ENCODE measurements around the gene PRKG1. TPM values are rescaled to one million over a fixed set of nuclear protein-coding genes. Genes with fewer than 3 reads are reported as not detected.
A peak's percentile ranks its signal among the peaks of the same experiment; 100 is the strongest.
"Not testable (repeated sequence)": the region's sequence is repeated elsewhere in the genome, so short reads cannot be mapped to it uniquely, and the experiment has no call there.

The PRKG1 gene
- polyA plus RNA-seq, 1 donor from 2014 or later: 0.36 TPM

GRCh38 chr10:52213321-52213752 lies 1139.0 kb downstream of the PRKG1 start:
- Mint-ChIP-seq H3K4me3 (no peak overlapping the region), H3K27ac (no peak overlapping the region), H3K27me3 (no peaks in the 10 kb centered on the region), H3K36me3 (no peaks in the 10 kb centered on the region), H3K9me3 (no peaks in the 10 kb centered on the region), H3K4me1 (peaks cover 14 to 22% (median 22%) of the 10 kb centered on the region in 3 donors)

DNA sequence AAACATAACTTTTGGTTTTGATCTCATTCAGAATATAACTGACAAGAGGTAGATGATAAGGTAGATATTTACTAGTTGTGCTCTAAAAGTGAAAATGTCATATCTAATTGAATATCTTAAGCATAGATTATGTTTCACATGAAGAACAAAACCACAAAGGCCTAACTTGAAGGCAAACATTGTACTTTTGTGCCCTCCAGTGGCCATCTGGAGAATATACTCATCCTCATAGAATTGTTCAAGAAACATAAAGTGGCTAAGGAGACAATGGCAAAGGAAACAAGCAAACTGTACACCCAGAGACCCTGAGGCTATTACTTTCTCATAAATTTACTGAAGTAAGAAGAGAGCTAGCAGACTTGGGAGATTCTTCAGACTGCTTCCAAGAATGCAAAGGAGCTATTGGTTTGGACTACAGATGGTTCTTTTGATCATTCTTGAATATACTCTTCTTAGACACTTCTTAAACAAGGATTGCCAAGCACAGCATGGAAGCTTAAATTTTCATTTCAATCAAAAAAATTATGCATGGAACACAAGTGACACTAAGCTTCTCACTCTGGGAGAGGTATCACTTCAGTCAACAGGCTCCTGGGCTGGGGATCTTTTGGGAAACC lies 1141.6 kb downstream of the PRKG1 start:
- Mint-ChIP-seq H3K36me3 (no peaks in the 10 kb centered on the region), H3K27ac (no peak overlapping the region), H3K9me3 (no peaks in the 10 kb centered on the region), H3K4me1 (peaks cover 14 to 22% (median 22%) of the 10 kb centered on the region in 3 donors), H3K27me3 (no peaks in the 10 kb centered on the region), H3K4me3 (peak overlapping the region in 1 of 4 donors; percentile 19)

DNA sequence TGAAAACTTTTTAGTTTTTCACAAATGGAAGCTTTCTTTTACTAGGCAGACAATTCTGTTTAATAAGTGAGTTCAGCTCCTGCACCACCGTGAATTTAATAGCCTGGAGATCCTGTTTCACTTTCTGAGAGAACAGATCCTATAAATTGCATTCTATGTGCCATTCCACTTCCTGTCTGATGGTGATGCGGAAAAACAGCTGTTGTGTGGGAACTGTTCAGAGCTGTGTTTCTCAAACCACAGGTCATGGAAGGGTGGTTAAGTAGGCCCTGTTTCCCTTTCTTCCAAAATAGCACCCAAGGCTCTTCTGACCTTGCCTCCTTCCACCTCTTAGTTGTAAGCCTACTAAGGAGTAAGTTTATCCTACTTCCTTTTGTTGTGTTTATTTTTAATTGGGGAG lies 1142.6 kb downstream of the PRKG1 start:
- no peaks in the 10 kb centered on the region for H3K36me3 Mint-ChIP-seq
- H3K4me1 Mint-ChIP-seq: peaks cover 14 to 24% (median 22%) of the 10 kb centered on the region in 3 donors
- peak overlapping the region in 2 of 3 donors; percentile 13 to 92 for H3K27ac Mint-ChIP-seq
- no peaks in the 10 kb centered on the region for H3K9me3 Mint-ChIP-seq
- H3K27me3 Mint-ChIP-seq: no peaks in the 10 kb centered on the region
- H3K4me3 Mint-ChIP-seq: peak overlapping the region in 2 of 4 donors; percentile 15 to 34

- peaks cover 14 to 24% (median 22%) of the 10 kb centered on the region in 3 donors for H3K4me1 Mint-ChIP-seq
- H3K27ac Mint-ChIP-seq: no peak overlapping the region
- no peaks in the 10 kb centered on the region for H3K36me3 Mint-ChIP-seq
- H3K27me3 Mint-ChIP-seq: no peaks in the 10 kb centered on the region
- H3K4me3 Mint-ChIP-seq: peak overlapping the region in 1 of 4 donors; percentile 63
- no peaks in the 10 kb centered on the region for H3K9me3 Mint-ChIP-seq
Measured at GRCh38 chr10:52217531-52217930, 1143.2 kb downstream of the PRKG1 start.

GRCh38 chr10:52220947-52221346 lies 1146.7 kb downstream of the PRKG1 start:
- Mint-ChIP-seq H3K4me1 (peaks cover 10 to 20% (median 17%) of the 10 kb centered on the region in 3 donors), H3K4me3 (no peak overlapping the region), H3K9me3 (peaks cover 0 to 2% (median 0%) of the 10 kb centered on the region in 3 donors), H3K27me3 (no peaks in the 10 kb centered on the region), H3K27ac (no peak overlapping the region), H3K36me3 (no peaks in the 10 kb centered on the region)

- peaks cover 7 to 11% (median 9%) of the 10 kb centered on the region in 3 donors for H3K4me1 Mint-ChIP-seq
- H3K36me3 Mint-ChIP-seq: no peaks in the 10 kb centered on the region
- peaks cover 0 to 2% (median 0%) of the 10 kb centered on the region in 3 donors for H3K9me3 Mint-ChIP-seq
- no peak overlapping the region for H3K4me3 Mint-ChIP-seq
- no peaks in the 10 kb centered on the region for H3K27me3 Mint-ChIP-seq
- H3K27ac Mint-ChIP-seq: no peak overlapping the region
Measured at GRCh38 chr10:52221923-52222322, 1147.6 kb downstream of the PRKG1 start.

- Mint-ChIP-seq H3K27ac (no peak overlapping the region), H3K4me3 (no peak overlapping the region), H3K4me1 (no peaks in the 10 kb centered on the region), H3K27me3 (no peaks in the 10 kb centered on the region), H3K36me3 (no peaks in the 10 kb centered on the region), H3K9me3 (peaks cover 0 to 2% (median 0%) of the 10 kb centered on the region in 3 donors)
Measured at GRCh38 chr10:52226197-52226847, 1152.0 kb downstream of the PRKG1 start.

DNA sequence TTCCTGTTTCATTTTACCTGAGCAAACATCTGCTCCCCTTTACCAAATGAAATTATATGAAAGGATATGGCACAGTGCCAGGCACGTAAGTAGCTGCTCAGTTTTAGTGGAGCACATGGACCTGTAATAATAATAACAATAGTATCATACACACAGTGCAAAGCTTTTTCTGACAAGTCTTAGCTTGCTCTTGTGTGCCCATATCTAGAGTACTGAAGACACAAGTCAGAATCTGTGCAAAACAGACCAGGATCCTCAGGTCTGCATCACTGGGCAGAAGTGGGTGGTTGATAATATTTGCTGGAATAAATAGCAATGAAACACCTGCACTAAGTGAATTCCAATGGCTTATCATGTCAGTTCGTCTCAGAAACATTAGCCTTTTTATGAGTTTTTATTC lies 1154.3 kb downstream of the PRKG1 start:
- no peak overlapping the region for H3K4me3 Mint-ChIP-seq
- peaks cover 11 to 14% (median 12%) of the 10 kb centered on the region in 3 donors for H3K4me1 Mint-ChIP-seq
- no peaks in the 10 kb centered on the region for H3K36me3 Mint-ChIP-seq
- peaks cover 0 to 2% (median 0%) of the 10 kb centered on the region in 3 donors for H3K9me3 Mint-ChIP-seq
- no peak overlapping the region for H3K27ac Mint-ChIP-seq
- peaks cover 3% of the 10 kb centered on the region for H3K27me3 Mint-ChIP-seq

- H3K9me3 Mint-ChIP-seq: peaks cover 0 to 2% (median 0%) of the 10 kb centered on the region in 3 donors
- H3K27ac Mint-ChIP-seq: no peak overlapping the region
- peaks cover 11 to 14% (median 12%) of the 10 kb centered on the region in 3 donors for H3K4me1 Mint-ChIP-seq
- H3K36me3 Mint-ChIP-seq: no peaks in the 10 kb centered on the region
- peaks cover 3% of the 10 kb centered on the region for H3K27me3 Mint-ChIP-seq
- no peak overlapping the region for H3K4me3 Mint-ChIP-seq
Measured at GRCh38 chr10:52229291-52229931, 1155.1 kb downstream of the PRKG1 start.

DNA sequence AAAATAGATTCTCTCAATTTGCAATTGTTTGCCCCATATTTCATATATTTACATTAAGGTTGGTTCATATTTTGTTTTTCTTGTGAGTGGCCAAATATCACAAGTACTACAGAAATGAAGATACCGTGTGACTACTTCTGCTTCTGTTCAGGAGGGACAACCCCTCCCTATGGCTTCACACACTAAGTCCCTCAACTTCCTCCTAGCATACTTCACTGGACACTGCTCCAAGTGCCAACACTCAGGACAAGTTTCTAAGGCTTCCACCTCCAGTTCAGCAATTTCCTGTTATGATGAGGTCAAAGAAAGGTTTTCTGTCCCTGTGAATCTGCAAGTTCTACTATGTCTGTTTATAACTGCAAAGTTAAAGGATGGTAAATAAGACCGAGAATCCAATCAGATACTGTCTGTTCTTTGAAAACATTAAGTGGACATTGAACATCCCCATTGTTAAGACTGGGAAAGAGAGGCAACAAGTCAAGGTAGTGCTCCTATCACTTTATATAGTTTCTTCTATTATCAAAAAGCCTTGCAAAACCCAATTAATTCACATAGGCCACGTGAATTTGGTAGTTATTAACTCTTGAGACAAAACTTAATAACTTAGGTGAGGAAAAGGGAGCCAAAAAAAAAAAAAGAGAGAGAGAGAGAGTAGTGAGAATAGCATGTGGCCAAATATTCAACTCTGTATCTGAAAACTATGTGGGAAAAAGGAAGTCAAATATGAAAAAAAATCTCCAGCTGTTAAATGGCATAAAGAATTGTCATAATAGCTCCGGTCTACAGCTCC lies 1158.5 kb downstream of the PRKG1 start:
- Mint-ChIP-seq H3K9me3 (no peaks in the 10 kb centered on the region), H3K4me1 (peaks cover 11 to 14% (median 12%) of the 10 kb centered on the region in 3 donors), H3K27me3 (peaks cover 3% of the 10 kb centered on the region), H3K4me3 (peak overlapping the region; percentile 56 to 89 (median 79)), H3K36me3 (no peaks in the 10 kb centered on the region), H3K27ac (peak overlapping the region in 1 of 3 donors; percentile 27)

DNA sequence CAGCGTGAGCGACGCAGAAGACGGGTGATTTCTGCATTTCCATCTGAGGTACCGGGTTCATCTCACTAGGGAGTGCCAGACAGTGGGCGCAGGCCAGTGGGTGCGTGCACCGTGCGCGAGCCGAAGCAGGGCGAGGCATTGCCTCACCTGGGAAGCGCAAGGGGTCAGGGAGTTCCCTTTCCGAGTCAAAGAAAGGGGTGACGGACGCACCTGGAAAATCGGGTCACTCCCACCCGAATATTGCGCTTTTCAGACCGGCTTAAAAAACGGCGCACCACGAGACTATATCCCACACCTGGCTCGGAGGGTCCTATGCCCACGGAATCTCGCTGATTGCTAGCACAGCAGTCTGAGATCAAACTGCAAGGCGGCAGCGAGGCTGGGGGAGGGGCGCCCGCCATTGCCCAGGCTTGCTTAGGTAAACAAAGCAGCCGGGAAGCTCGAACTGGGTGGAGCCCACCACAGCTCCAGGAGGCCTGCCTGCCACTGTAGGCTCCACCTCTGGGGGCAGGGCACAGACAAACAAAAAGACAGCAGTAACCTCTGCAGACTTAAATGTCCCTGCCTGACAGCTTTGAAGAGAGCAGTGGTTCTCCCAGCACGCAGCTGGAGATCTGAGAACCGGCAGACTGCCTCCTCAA lies 1159.2 kb downstream of the PRKG1 start:
- H3K9me3 Mint-ChIP-seq, H3K27ac Mint-ChIP-seq, H3K36me3 Mint-ChIP-seq, H3K27me3 Mint-ChIP-seq: not testable (repeated sequence)
- peak overlapping the region; percentile 56 to 89 (median 79) for H3K4me3 Mint-ChIP-seq
- H3K4me1 Mint-ChIP-seq: peaks cover 11 to 14% (median 12%) of the 10 kb centered on the region in 3 donors

- H3K9me3 Mint-ChIP-seq: no peaks in the 10 kb centered on the region
- no peak overlapping the region for H3K4me3 Mint-ChIP-seq
- no peaks in the 10 kb centered on the region for H3K27me3 Mint-ChIP-seq
- no peak overlapping the region for H3K27ac Mint-ChIP-seq
- H3K4me1 Mint-ChIP-seq: no peaks in the 10 kb centered on the region
- no peaks in the 10 kb centered on the region for H3K36me3 Mint-ChIP-seq
Measured at GRCh38 chr10:52239771-52240170, 1165.5 kb downstream of the PRKG1 start.

DNA sequence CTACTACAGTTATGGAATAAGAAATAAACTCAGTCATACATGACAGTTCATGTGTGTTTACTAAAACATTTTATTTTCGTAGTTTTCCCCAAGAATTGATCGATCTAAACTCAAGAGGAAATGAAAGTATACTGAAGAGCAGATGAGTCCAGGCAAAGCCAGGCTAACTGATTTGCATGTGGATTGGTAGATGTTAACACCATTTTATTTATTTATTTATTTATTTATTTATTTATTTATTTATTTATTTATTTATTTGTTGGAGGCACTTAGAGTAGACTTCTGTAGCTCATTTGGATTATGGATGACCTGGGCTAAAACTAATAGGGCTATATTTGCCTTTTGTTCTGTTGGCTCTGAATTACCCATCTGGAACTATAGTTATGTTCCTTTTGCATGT lies 1171.3 kb downstream of the PRKG1 start:
- no peaks in the 10 kb centered on the region for H3K9me3 Mint-ChIP-seq
- H3K4me3 Mint-ChIP-seq: peak overlapping the region in 2 of 4 donors; percentile 85 to 94
- H3K27ac Mint-ChIP-seq: no peak overlapping the region
- no peaks in the 10 kb centered on the region for H3K27me3 Mint-ChIP-seq
- H3K36me3 Mint-ChIP-seq: no peaks in the 10 kb centered on the region
- peaks cover 2 to 6% (median 5%) of the 10 kb centered on the region in 3 donors for H3K4me1 Mint-ChIP-seq

- H3K9me3 Mint-ChIP-seq, H3K4me3 Mint-ChIP-seq, H3K27ac Mint-ChIP-seq, H3K36me3 Mint-ChIP-seq, H3K4me1 Mint-ChIP-seq, H3K27me3 Mint-ChIP-seq: not testable (repeated sequence)
Measured at GRCh38 chr10:52247929-52248328, 1173.6 kb downstream of the PRKG1 start.

Measured in IgD-negative memory B cell (primary cell).